WI38 (cell line): Measurements from ENCODE around the gene RSPH1.

ENCODE experiments used
- H3K4me3 ChIP-seq: 2 replicates; pipeline ENCODE4 v1.5.1; 2011; ENCODE audit warnings: low read depth, mild to moderate bottlenecking, control low read depth, low read length
- TF ChIP-seq, protein P1 (sequence below): IDR thresholded peaks from 2 replicates; pipeline ENCODE4 v1.5.1; 2012; ENCODE audit warnings: low read depth, mild to moderate bottlenecking, control low read depth, low read length

Gene RSPH1

GRCh38 chr21:42524341-42525028 is 28.5 kb upstream of the RSPH1 start:
- no peak overlapping the region for H3K4me3 ChIP-seq
- TF ChIP-seq, protein P1, sequence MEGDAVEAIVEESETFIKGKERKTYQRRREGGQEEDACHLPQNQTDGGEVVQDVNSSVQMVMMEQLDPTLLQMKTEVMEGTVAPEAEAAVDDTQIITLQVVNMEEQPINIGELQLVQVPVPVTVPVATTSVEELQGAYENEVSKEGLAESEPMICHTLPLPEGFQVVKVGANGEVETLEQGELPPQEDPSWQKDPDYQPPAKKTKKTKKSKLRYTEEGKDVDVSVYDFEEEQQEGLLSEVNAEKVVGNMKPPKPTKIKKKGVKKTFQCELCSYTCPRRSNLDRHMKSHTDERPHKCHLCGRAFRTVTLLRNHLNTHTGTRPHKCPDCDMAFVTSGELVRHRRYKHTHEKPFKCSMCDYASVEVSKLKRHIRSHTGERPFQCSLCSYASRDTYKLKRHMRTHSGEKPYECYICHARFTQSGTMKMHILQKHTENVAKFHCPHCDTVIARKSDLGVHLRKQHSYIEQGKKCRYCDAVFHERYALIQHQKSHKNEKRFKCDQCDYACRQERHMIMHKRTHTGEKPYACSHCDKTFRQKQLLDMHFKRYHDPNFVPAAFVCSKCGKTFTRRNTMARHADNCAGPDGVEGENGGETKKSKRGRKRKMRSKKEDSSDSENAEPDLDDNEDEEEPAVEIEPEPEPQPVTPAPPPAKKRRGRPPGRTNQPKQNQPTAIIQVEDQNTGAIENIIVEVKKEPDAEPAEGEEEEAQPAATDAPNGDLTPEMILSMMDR, result no peak

DNA sequence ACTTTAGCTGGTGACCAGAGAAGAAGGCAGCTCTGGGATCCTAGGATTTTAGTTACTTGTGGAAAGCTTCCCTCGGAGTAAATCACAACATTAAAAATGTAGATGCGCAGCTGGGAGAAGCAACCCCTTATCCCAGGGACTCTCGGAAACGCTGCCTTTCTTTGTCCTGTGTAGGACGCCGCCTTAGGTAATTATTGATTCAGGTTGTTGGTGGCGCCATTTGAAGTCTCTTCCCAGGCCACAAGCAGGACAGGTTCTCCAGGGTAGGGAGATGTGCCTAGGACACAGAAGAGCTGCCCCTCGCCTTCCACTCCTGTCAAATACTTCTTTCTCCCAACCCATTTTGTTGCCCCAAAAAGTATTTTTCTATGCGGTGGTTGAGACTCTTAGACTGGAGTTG is 27.9 kb upstream of the RSPH1 start:
- no peak overlapping the region for H3K4me3 ChIP-seq
- TF ChIP-seq, protein P1, result no peak

DNA sequence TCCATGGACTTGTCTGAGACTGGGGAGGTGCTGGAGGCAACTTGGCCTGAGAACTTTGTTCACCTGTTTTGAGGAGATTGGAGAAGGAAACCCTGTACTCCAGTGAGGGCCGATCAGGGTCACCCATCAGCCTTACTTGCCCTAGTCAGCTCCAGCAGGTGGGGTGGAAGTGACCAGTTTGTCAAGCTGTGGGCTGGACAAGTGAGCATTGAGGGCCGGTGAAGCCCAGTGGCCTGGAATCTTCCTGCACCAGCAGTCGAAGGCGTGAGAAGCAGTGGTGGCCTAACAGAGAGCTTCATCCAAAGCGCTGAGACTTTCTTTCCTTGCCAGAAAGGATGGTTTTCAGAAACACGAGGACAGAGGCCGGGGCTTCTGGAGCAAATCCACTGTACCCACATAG is 27.2 kb upstream of the RSPH1 start:
- H3K4me3 ChIP-seq, result no peak overlapping the region
- TF ChIP-seq, protein P1, result no peak

DNA sequence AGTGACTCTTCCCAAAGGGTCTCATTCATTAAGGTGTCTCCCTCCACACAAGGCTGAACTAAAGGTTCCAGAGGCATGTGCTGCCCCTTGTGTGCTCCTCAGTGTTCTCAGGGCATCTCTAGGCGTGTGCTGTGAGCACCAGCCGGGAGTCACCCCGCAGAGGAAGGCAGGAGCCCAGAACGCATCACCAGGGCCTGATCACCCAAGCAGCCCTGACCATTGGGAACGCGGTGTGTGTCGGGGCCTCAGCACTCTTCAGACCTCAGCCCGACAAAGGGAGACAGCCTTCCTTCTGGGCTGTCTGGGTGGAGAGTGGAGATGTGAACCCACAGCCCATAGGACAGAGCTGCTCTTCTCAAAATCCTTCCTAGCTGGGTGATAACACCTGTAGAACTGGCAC is 26.7 kb upstream of the RSPH1 start:
- no peak overlapping the region for H3K4me3 ChIP-seq
- TF ChIP-seq, protein P1, result no peak

DNA sequence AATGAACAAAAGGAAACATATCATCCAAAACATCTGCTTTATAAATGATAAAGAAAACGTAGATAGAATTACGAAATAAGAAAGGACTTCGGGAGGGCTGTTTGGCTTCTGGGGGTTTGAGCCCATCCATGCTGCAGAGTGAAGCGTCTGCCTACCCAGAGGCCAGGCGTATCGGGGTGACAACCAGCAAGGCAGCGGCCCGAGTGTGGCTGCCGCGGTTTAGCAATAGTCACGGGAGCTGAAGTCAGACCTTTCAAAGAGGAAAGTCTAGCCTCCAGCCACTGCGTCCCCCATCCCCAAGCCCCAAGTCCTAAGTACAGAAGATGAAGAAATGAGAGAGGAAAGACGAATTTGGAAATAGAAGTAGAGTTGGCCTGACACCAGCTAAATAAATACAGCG is 26.2 kb upstream of the RSPH1 start:
- TF ChIP-seq, protein P1, result no peak
- H3K4me3 ChIP-seq, result no peak overlapping the region

DNA sequence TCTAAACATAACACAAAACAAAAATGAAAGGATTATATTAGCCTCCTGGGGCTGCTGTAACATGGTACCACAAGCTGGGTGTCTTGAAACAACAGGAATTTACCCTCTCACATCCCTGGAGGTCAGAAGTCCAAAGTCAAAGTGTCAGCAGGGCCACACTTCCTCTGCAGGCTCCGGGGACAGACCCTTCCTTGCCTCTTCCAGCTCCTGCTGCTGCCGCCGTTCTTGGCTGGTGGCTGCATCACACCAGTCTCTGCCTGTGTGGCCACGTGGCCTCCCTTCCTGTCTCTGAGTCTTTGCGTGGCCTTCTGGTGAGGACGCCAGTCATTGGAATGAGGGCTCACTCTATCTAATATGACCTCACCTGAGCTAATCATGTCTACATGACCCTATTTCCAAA is 25.8 kb upstream of the RSPH1 start:
- H3K4me3 ChIP-seq, result no peak overlapping the region
- TF ChIP-seq, protein P1, result no peak

- TF ChIP-seq, protein P1, result no peak
Measured at GRCh38 chr21:42521384-42521783, 25.4 kb upstream of the RSPH1 start.

More at GRCh38 chr21:42521384-42521783, 25.4 kb upstream of the RSPH1 start:
- H3K4me3 ChIP-seq, result no peak overlapping the region
